Measurements from ENCODE around the gene ASB3.
"Not testable (repeated sequence)": the region's sequence is repeated elsewhere in the genome, so short reads cannot be mapped to it uniquely, and the experiment has no call there.

GRCh38 chr2:53829980-53830290 is 43.2 kb upstream of the ASB3 start:
- TF ChIP-seq CTCF (conservative IDR thresholded peaks at IDR 0.05; ENCODE audit: low read length); EZH2phosphoT487 (IDR thresholded peaks at IDR 0.05; ENCODE audit: borderline replicate concordance): not testable (repeated sequence)
